ENCODE data around the gene SMIM7.

The SMIM7 gene

DNA sequence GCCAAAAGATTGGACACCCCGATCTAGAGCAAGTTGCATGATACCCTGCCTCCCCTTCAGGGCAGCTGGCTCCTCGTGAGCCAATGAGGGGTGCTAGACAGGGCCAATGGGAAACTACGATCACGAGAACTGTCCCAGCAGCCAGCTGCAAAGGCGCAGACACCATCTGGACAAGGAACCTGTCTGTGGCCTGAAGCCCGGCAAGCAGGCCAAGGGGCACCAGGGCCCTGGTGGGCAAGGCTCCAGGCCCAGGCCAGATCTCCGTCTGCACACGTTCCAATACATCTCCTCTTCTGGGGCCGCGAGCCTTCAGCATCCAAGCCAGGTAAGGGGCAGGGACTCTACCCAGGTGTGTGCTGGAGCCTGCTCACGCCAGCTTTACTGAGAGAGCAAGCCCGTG, 52.1 kb downstream of the SMIM7 start:
- WGBS (ENCODE audit: insufficient coverage): 98% methylated on average over 10 of the region's 12 CpGs
- no peak for DNase-seq
- no peak overlapping the region for H3K4me3 ChIP-seq (ENCODE audit: control insufficient read depth in 1 of 7, extremely low read depth in 1 of 7, insufficient read depth in 4 of 7, low read depth in 2 of 7, low read length in 6 of 7)
- CTCF ChIA-PET: interaction anchor here (0.8 to 1.1 kb wide), 3 partner anchors 10 to 166 kb away, joined by 3 to 4 read pairs (median 3); no protein-coding TSS in a partner anchor
- H3K36me3 ChIP-seq (ENCODE audit: control insufficient read depth in 4 of 4, insufficient read depth in 4 of 4, low read length in 3 of 4): peaks cover 0 to 7% (median 0%) of the 10 kb centered on the region in 4 experiments
- H3K27me3 ChIP-seq (replicated peaks in 2 of 5; ENCODE audit: control insufficient read depth in 4 of 5, insufficient read depth in 5 of 5, low read length in 4 of 5): no peaks in the 10 kb centered on the region
- H3K4me1 ChIP-seq (ENCODE audit: control extremely low read depth in 1 of 4, control insufficient read depth in 4 of 4, insufficient read depth in 4 of 4, low read length in 3 of 4): peaks cover 0 to 28% (median 4%) of the 10 kb centered on the region in 4 experiments
- H3K27ac ChIP-seq (ENCODE audit: insufficient read depth in 1 of 2, low read depth in 1 of 2, low read length in 2 of 2, poor library complexity in 1 of 2, severe bottlenecking in 2 of 2): no peak overlapping the region
- POLR2A ChIA-PET: interaction anchor here (0.7 kb wide), 1 partner anchor 1859 kb away, joined by 3 read pairs; no protein-coding TSS in a partner anchor
- H3K9me3 ChIP-seq (ENCODE audit: control extremely low read depth in 1 of 5, control insufficient read depth in 4 of 5, insufficient read depth in 2 of 5, low read depth in 1 of 5, low read length in 4 of 5): no peaks in the 10 kb centered on the region

DNA sequence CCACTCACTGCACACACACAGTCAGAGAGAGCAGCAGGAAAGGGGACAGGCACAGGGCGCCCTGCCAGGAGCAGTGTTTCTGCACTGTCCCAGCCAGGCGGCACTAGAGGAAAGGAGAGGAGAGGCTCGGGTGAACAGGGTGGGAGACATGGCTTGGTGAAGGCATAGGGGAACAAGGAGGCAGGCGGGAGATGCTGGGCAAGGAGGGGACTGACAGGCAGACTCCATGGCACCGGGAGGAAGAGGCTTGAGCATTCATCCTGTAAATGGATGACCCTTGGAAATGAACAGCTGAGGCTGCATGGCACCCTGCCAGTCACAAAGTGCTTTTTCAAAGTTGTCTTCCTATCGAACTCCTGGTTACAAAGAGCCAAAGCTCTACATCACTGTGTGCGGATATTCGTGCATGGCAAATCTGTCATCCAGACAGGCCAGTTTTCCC, 54.4 kb downstream of the SMIM7 start:
- Histone ChIP-seq H3K27ac (ENCODE audit: insufficient read depth in 1 of 2, low read depth in 1 of 2, low read length in 2 of 2, poor library complexity in 1 of 2, severe bottlenecking in 2 of 2) (no peak overlapping the region), H3K4me1 (ENCODE audit: control extremely low read depth in 1 of 4, control insufficient read depth in 4 of 4, insufficient read depth in 4 of 4, low read length in 3 of 4) (peaks cover 0 to 27% (median 2%) of the 10 kb centered on the region in 4 experiments), H3K36me3 (ENCODE audit: control insufficient read depth in 4 of 4, insufficient read depth in 4 of 4, low read length in 3 of 4) (peaks cover 0 to 2% (median 0%) of the 10 kb centered on the region in 4 experiments), H3K4me3 (ENCODE audit: control insufficient read depth in 1 of 7, extremely low read depth in 1 of 7, insufficient read depth in 4 of 7, low read depth in 2 of 7, low read length in 6 of 7) (no peak overlapping the region), H3K27me3 (replicated peaks in 2 of 5; ENCODE audit: control insufficient read depth in 4 of 5, insufficient read depth in 5 of 5, low read length in 4 of 5) (no peaks in the 10 kb centered on the region), H3K9me3 (ENCODE audit: control extremely low read depth in 1 of 5, control insufficient read depth in 4 of 5, insufficient read depth in 2 of 5, low read depth in 1 of 5, low read length in 4 of 5) (no peaks in the 10 kb centered on the region)
- ChIA-PET POLR2A (interaction anchor here (0.6 kb wide), 2 partner anchors 112 to 301 kb away, joined by 3 to 4 read pairs; no protein-coding TSS in a partner anchor), CTCF (interaction anchor here (1.3 to 2.0 kb wide), 2 partner anchors 18 to 21 kb away, joined by 3 to 6 read pairs; no protein-coding TSS in a partner anchor)
- WGBS (ENCODE audit: insufficient coverage): 88% methylated on average over 8 of the region's 8 CpGs
- DNase-seq: no peak

DNA sequence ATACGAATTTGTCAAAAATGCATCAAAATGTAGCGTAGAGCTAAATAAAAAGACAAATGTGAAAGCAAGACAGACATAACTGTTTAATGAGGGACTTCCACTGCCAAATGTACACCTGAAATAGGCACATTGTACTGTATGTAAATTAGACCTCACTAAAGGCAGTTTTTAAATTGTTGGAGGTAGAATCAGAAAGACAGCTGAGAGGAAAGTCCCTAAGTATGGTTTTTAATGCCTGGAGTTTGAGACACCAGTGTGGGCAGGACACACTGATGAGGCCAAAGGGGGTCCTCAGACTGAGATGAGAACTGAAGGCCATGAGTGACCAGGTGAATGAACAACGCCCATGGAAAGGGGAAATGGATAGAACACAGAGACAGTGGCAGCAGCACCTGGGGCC, 54.8 kb downstream of the SMIM7 start:
- Histone ChIP-seq H3K36me3 (ENCODE audit: control insufficient read depth in 4 of 4, insufficient read depth in 4 of 4, low read length in 3 of 4) (peaks cover 0 to 2% (median 0%) of the 10 kb centered on the region in 4 experiments), H3K4me3 (ENCODE audit: control insufficient read depth in 1 of 7, extremely low read depth in 1 of 7, insufficient read depth in 4 of 7, low read depth in 2 of 7, low read length in 6 of 7) (no peak overlapping the region), H3K4me1 (ENCODE audit: control extremely low read depth in 1 of 4, control insufficient read depth in 4 of 4, insufficient read depth in 4 of 4, low read length in 3 of 4) (peaks cover 0 to 27% (median 2%) of the 10 kb centered on the region in 4 experiments), H3K27me3 (replicated peaks in 2 of 5; ENCODE audit: control insufficient read depth in 4 of 5, insufficient read depth in 5 of 5, low read length in 4 of 5) (no peaks in the 10 kb centered on the region), H3K9me3 (ENCODE audit: control extremely low read depth in 1 of 5, control insufficient read depth in 4 of 5, insufficient read depth in 2 of 5, low read depth in 1 of 5, low read length in 4 of 5) (no peaks in the 10 kb centered on the region), H3K27ac (ENCODE audit: insufficient read depth in 1 of 2, low read depth in 1 of 2, low read length in 2 of 2, poor library complexity in 1 of 2, severe bottlenecking in 2 of 2) (no peak overlapping the region)
- POLR2A ChIA-PET: no interaction called here
- DNase-seq: no peak
- 93% methylated on average over 3 of the region's 3 CpGs for WGBS (ENCODE audit: insufficient coverage)
- CTCF ChIA-PET: interaction anchor here (1.3 to 2.0 kb wide), 2 partner anchors 17 to 20 kb away, joined by 3 to 6 read pairs; no protein-coding TSS in a partner anchor

DNA sequence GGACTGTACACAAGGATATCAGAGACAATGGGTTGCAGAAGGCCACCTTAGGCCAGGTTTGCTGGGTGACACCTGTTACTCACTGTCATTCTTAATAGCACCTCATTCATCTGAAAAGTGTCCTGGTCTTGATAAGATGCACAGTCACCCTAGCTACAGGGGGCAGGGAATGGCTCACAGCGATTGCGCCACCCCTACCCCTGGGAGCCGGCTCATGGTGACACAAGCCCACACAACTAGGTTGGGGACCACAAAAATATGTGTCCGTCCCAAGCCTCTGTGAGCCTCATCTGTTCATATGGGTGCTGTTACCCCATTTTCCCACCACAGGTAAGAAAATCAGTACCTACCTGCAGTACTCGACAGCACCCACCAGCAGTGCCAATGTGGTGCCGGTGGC, 55.3 kb downstream of the SMIM7 start:
- CTCF ChIA-PET: interaction anchor here (0.8 to 2.0 kb wide), 4 partner anchors 9 to 20 kb away, joined by 3 to 6 read pairs (median 4); no protein-coding TSS in a partner anchor
- H3K4me1 ChIP-seq (ENCODE audit: control extremely low read depth in 1 of 4, control insufficient read depth in 4 of 4, insufficient read depth in 4 of 4, low read length in 3 of 4): peaks cover 0 to 27% (median 2%) of the 10 kb centered on the region in 4 experiments
- no peak overlapping the region for H3K27ac ChIP-seq (ENCODE audit: insufficient read depth in 1 of 2, low read depth in 1 of 2, low read length in 2 of 2, poor library complexity in 1 of 2, severe bottlenecking in 2 of 2)
- H3K4me3 ChIP-seq (ENCODE audit: control insufficient read depth in 1 of 7, extremely low read depth in 1 of 7, insufficient read depth in 4 of 7, low read depth in 2 of 7, low read length in 6 of 7): no peak overlapping the region
- peaks cover 0 to 2% (median 0%) of the 10 kb centered on the region in 4 experiments for H3K36me3 ChIP-seq (ENCODE audit: control insufficient read depth in 4 of 4, insufficient read depth in 4 of 4, low read length in 3 of 4)
- no peak for DNase-seq
- no peaks in the 10 kb centered on the region for H3K27me3 ChIP-seq (replicated peaks in 2 of 5; ENCODE audit: control insufficient read depth in 4 of 5, insufficient read depth in 5 of 5, low read length in 4 of 5)
- POLR2A ChIA-PET: no interaction called here
- H3K9me3 ChIP-seq (ENCODE audit: control extremely low read depth in 1 of 5, control insufficient read depth in 4 of 5, insufficient read depth in 2 of 5, low read depth in 1 of 5, low read length in 4 of 5): no peaks in the 10 kb centered on the region
- WGBS (ENCODE audit: insufficient coverage): 93% methylated on average over 3 of the region's 6 CpGs

DNA sequence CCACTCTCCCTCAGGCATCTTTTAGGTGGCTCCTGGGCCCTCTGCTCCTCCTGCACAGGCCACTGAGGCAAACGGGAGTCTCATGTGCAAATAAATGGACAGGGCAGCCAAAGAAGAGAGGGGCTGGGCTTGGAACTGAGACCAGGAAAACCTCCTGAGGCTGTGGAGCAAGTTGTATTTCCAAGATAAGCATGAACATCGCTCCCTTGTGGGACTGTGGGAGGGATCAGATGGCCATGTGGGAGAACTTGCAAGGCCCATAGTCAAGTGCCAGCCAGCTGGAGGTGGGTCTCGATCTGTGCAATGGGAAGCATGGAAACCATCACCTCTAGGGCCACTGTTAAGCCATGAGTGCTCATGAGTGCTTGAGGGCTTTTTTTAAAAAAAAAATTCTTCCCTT, 56.9 kb downstream of the SMIM7 start:
- ChIA-PET POLR2A (no interaction called here), CTCF (interaction anchor here (1.4 kb wide), 1 partner anchor 11 kb away, joined by 4 read pairs; no protein-coding TSS in a partner anchor)
- H3K9me3 ChIP-seq (ENCODE audit: control extremely low read depth in 1 of 5, control insufficient read depth in 4 of 5, insufficient read depth in 2 of 5, low read depth in 1 of 5, low read length in 4 of 5): no peaks in the 10 kb centered on the region
- no peak overlapping the region for H3K4me3 ChIP-seq (ENCODE audit: control insufficient read depth in 1 of 7, extremely low read depth in 1 of 7, insufficient read depth in 4 of 7, low read depth in 2 of 7, low read length in 6 of 7)
- no peak overlapping the region for H3K27ac ChIP-seq (ENCODE audit: insufficient read depth in 1 of 2, low read depth in 1 of 2, low read length in 2 of 2, poor library complexity in 1 of 2, severe bottlenecking in 2 of 2)
- 97% methylated on average over 3 of the region's 3 CpGs for WGBS (ENCODE audit: insufficient coverage)
- peaks cover 0 to 4% (median 0%) of the 10 kb centered on the region in 4 experiments for H3K36me3 ChIP-seq (ENCODE audit: control insufficient read depth in 4 of 4, insufficient read depth in 4 of 4, low read length in 3 of 4)
- no peaks in the 10 kb centered on the region for H3K27me3 ChIP-seq (replicated peaks in 2 of 5; ENCODE audit: control insufficient read depth in 4 of 5, insufficient read depth in 5 of 5, low read length in 4 of 5)
- peaks cover 0 to 18% (median under 1%) of the 10 kb centered on the region in 4 experiments for H3K4me1 ChIP-seq (ENCODE audit: control extremely low read depth in 1 of 4, control insufficient read depth in 4 of 4, insufficient read depth in 4 of 4, low read length in 3 of 4)
- no peak for DNase-seq

DNA sequence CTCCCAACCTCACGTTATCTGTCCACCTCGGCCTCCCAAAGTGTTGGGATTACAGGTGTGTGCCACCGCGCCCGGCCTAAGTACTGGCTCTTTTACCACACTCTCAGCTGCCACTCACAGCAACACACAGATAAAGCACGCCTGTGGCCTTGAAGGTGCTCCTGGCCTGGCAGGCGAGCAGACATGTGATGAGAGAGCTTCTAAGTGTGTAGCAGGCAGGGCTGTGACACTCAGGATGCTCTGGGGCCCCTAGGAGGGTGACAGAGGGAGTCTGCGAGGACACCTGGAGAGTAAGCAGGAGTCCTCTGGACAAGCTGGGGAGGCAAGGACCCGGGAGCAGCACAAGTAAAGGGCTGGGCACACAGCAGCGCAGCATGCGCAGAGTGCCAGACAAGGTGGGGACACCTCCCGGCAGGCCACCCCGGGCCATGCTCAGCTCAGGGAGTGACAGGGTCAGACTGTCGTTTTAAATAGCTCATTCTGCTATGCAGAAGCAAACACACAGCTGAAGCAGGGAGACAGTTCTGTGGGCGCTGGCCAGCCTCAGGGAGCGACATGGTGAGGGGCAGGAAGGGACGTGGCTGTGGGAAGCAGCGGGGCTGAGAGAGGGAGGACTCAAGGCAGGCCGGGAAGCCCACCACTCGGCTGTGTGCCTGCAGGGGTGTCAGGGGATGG, 58.4 kb downstream of the SMIM7 start:
- Histone ChIP-seq H3K36me3 (ENCODE audit: control insufficient read depth in 4 of 4, insufficient read depth in 4 of 4, low read length in 3 of 4) (peaks cover 0 to 6% (median 0%) of the 10 kb centered on the region in 4 experiments), H3K9me3 (ENCODE audit: control extremely low read depth in 1 of 5, control insufficient read depth in 4 of 5, insufficient read depth in 2 of 5, low read depth in 1 of 5, low read length in 4 of 5) (no peaks in the 10 kb centered on the region), H3K4me3 (ENCODE audit: control insufficient read depth in 1 of 7, extremely low read depth in 1 of 7, insufficient read depth in 4 of 7, low read depth in 2 of 7, low read length in 6 of 7) (no peak overlapping the region), H3K27ac (ENCODE audit: insufficient read depth in 1 of 2, low read depth in 1 of 2, low read length in 2 of 2, poor library complexity in 1 of 2, severe bottlenecking in 2 of 2) (no peak overlapping the region), H3K27me3 (replicated peaks in 2 of 5; ENCODE audit: control insufficient read depth in 4 of 5, insufficient read depth in 5 of 5, low read length in 4 of 5) (no peaks in the 10 kb centered on the region), H3K4me1 (ENCODE audit: control extremely low read depth in 1 of 4, control insufficient read depth in 4 of 4, insufficient read depth in 4 of 4, low read length in 3 of 4) (peaks cover 0 to 13% (median 0%) of the 10 kb centered on the region in 4 experiments)
- CTCF ChIA-PET: interaction anchor here (1.1 to 1.7 kb wide), 3 partner anchors 8 to 14 kb away, joined by 3 to 6 read pairs (median 3); no protein-coding TSS in a partner anchor
- POLR2A ChIA-PET: no interaction called here
- 99% methylated on average over 14 of the region's 20 CpGs for whole genome bisulfite sequencing (ENCODE audit: insufficient coverage)
- no peak for DNase-seq

DNA sequence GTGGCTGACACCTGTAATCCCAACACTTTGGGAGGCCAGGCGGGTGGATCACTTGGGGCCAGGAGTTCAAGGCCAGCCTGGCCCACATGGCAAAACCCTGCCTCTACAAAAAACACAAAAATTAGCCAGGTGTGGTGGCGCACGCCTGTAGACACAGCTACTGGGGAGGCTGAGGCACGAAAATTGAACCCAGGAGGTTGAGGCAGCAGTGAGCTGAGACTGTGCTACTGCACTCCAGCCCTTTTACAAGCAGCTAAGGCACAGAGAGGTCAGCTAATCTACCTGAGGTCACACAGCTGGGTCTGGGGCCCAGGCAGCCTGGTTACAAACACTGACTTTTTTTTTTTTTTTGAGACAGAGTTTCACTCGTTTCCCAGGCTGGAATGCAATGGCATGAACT, 59.1 kb downstream of the SMIM7 start:
- H3K36me3 ChIP-seq (ENCODE audit: control insufficient read depth in 4 of 4, insufficient read depth in 4 of 4, low read length in 3 of 4): peaks cover 0 to 6% (median 0%) of the 10 kb centered on the region in 4 experiments
- no peak overlapping the region for H3K27ac ChIP-seq (ENCODE audit: insufficient read depth in 1 of 2, low read depth in 1 of 2, low read length in 2 of 2, poor library complexity in 1 of 2, severe bottlenecking in 2 of 2)
- peaks cover 0 to 13% (median 0%) of the 10 kb centered on the region in 4 experiments for H3K4me1 ChIP-seq (ENCODE audit: control extremely low read depth in 1 of 4, control insufficient read depth in 4 of 4, insufficient read depth in 4 of 4, low read length in 3 of 4)
- H3K4me3 ChIP-seq (ENCODE audit: control insufficient read depth in 1 of 7, extremely low read depth in 1 of 7, insufficient read depth in 4 of 7, low read depth in 2 of 7, low read length in 6 of 7): no peak overlapping the region
- WGBS (ENCODE audit: insufficient coverage): 100% methylated on average over 3 of the region's 5 CpGs
- DNase-seq: no peak
- ChIA-PET POLR2A (no interaction called here), CTCF (interaction anchor here (1.1 to 1.7 kb wide), 3 partner anchors 9 to 13 kb away, joined by 3 to 6 read pairs (median 3); no protein-coding TSS in a partner anchor)
- no peaks in the 10 kb centered on the region for H3K9me3 ChIP-seq (ENCODE audit: control extremely low read depth in 1 of 5, control insufficient read depth in 4 of 5, insufficient read depth in 2 of 5, low read depth in 1 of 5, low read length in 4 of 5)
- no peaks in the 10 kb centered on the region for H3K27me3 ChIP-seq (replicated peaks in 2 of 5; ENCODE audit: control insufficient read depth in 4 of 5, insufficient read depth in 5 of 5, low read length in 4 of 5)
